Measurements from ENCODE around the gene PACS1.
"Not testable (repeated sequence)": the region's sequence is repeated elsewhere in the genome, so short reads cannot be mapped to it uniquely, and the experiment has no call there.

The PACS1 gene

DNA sequence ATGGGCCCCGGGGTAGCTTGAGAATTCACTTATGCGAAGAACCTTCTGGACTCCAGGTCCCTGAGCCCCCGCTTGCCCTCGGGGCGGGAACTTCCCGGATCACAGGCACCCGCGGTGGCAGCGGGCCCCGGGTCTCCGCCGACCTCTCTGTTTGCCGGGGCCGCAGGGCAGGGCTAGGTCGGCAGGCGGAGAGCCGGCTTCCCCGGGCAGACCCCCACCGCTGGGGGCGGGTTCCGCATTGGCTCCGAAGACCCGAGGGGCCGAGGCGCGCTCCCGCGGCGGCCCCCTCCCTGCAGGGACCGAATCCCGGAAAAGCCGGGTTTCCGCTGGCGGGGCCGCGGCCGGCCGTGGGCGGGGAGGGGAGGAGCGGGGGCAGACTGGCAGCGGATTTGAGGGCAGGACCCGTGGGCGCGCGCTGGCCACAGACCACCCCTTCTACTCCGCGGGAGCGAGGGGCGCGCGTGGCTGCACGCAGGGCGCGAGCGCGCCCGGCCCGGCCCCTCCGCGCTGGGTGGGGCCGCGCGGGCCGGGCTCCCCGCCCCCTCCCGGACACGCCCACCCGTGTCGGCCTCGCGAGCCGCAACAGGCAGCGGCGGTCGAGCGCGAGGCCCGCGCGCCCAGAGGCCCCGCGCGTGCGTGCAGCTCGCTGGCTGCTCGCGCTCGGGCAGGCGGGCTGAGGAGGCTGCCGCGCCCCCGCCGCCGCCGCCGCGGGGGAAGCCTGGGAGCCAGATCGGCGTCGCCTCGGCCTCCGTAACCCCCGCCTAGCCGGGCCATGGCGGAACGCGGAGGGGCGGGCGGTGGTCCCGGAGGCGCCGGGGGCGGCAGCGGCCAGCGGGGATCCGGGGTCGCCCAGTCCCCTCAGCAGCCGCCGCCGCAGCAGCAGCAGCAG lies at the start of gene PACS1:
Gene PACS1 (plus strand): TSS at position 558 of the 889 bp plus-strand sequence. CDS start 215 bp downstream, at position 773.
- peak; percentile 76 for DNase-seq (ENCODE audit: low read depth)

DNA sequence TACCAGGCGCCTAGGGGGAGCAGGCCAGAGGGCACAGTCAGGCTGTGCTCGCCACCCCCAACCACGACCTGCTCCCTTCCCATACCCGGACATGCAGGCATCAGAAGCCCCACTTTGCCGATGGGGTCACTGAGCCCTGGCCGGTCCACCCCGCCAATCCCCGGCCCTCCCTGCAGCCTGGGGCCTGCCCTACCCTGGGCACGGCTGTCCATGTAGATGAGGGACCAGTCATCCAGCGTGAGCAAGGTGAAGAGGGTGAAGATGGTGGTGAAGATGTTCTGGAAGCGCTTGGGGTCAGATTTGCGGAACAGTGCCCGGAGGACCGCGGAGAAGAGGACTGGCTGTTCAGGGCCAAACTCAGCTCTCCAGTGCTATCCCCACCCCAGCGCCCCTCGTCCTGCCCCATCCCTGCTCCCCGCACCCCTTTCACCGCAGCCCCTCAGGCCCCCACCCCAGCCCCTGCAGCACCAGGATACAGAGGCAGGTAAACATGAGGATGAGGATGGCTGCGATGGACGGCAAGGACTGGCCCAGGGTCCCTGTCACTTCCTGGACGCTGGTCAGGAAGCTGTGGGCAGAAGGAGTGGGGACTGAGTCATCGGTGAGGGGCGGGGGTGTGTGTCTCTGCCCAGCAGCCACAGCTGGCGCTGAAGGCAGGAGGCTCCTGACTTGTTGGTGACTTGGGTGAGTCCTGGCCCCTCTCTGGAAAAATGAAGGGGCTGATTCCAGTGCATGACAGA lies 49.3 kb upstream of the PACS1 start:
- peak; percentile 74 for DNase-seq (ENCODE audit: low read depth)

GRCh38 chr11:66022401-66023185 lies 47.5 kb upstream of the PACS1 start:
- DNase-seq (ENCODE audit: low read depth) = no peak

DNA sequence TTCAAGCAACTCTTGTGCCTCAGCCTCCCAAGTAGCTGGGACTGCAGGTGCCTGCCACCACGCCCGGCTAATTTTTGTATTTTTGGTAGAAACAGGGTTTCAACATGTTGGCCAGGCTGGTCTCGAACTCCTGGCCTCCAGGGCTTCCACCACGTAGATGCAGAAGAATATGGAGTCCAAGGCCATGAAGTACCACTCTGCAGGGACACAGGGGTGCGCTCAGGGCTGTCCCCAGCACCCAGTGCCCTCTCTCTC lies 47.0 kb upstream of the PACS1 start:
- not testable (repeated sequence) for DNase-seq (ENCODE audit: low read depth)

DNA sequence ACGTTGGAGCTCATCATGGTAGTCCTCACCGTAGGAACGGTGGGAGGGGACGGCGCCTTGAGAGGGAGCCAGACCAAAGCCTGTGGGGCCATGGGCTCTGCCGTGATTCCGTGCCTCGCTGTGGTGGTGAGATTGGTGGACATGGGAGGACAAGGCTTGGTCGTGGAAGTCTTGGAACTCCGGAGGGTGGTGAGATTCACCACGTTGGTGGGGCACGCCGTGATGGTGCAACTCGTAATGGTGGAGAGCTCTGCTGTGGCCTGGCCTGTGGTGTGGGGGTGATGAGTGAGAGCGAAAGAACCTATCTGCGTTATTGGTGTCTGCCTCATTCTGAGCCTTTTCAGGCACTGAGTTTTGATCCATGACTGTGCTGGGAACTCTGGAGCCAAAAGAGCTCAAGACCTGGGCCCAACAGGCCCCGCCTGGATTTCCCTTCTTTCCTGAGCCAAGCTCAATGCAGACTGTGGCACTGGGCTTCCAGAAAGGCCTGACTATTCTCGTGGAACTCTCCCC lies 44.0 kb upstream of the PACS1 start, which contains the start of gene CATSPER1:
Gene CATSPER1 (minus strand): TSS at position 463 of the 513 bp plus-strand sequence. CDS start 100 bp downstream, at position 363.
- no peak for DNase-seq (ENCODE audit: low read depth)

- DNase-seq (ENCODE audit: low read depth) = no peak
These were observed 36.9 kb upstream of the PACS1 start for GRCh38 chr11:66032957-66033735.

DNA sequence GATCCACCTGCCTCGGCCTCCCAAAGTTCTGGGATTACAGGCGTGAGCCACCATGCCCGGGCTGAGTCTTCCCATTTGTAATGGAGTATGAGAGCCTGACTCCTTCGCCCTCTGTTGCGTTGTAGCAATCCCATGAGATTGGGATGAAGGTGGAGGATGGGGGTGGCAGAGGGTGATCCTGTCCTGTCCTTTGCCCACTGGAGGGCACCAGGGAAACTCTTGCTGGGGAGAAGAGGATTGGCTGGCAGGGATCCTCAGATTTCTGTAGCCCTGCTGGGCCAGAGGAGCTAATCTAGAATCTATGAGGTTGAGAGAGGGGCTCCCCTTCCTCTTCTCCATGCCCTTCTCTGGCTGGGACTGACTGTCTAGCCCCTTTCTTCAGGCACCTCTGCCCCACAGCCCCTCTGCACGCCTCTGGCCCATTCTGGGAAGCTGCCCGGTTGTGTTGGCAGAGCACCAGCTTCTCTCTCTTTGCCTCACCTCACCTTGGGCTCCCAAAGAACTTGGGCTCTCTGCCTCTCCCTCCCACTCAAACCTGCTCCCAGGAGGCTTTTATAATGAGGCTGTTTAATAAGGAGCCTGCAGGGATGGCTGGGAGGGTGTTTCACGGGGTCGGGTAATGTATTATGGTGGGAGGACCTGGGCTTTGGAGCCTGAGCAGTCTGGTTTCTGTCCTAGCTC lies 34.3 kb upstream of the PACS1 start:
- no peak for DNase-seq (ENCODE audit: low read depth)

DNA sequence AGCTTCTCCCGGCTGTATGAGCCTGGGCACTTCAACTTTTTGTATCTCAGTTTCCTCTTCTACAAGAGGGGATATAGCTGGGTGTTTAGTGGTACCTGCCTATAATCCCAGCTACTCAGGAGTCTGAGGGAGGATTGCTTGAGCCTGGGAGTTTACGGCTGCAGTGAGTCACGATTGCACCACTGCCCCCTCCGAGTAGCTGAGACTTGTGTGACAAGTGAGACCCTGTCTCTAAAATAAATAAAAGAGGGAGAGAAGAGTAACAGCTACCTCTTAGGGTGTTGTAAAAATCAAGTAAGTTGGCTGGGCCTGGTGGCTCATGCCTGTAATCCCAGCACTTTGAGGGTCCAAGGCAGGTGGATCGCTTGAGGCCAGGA lies 33.8 kb upstream of the PACS1 start:
- no peak for DNase-seq (ENCODE audit: low read depth)

GRCh38 chr11:66037327-66037726 lies 32.7 kb upstream of the PACS1 start:
- no peak for DNase-seq (ENCODE audit: low read depth)

- DNase-seq (ENCODE audit: low read depth) = no peak
These were observed 30.3 kb upstream of the PACS1 start for GRCh38 chr11:66039765-66040164.

DNA sequence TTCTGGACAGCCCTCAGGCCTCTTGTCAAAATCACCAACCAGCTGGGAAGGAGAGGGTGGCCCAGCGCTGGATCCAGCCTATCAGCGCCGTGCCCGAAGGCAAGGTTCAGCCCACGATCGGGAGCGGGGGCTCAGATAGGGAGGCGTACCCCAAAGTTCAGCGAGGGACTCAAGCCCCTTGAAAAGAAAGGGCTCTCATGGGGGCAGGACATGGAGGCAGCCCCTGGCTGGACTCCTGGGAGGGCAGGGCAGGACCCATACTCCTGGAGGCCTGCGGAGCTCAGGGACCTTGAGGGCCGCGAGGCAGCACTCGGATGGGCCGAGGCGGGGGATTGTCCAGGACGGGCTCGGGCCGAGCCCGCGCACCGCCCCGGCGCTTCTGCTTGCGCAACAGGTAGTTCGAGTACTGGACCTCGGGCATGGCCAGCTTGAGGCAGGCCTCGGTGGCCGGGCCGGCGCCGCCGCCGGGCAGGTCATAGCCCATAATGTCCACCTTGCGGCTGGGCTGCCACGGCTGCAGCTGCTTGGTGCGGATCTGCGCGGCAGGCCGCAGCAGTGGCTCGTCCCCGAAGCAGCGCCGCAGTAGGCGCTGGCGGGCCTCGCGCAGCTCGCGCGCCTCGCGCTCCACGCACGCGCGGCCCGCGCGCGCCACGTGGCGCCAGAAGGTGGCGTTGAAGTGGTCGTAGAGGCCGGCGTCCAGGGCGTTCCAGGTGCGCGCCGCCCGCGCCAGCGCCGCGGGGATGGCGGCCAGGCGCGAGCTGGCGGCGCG lies 27.7 kb upstream of the PACS1 start:
- DNase-seq (ENCODE audit: low read depth) = no peak

DNA sequence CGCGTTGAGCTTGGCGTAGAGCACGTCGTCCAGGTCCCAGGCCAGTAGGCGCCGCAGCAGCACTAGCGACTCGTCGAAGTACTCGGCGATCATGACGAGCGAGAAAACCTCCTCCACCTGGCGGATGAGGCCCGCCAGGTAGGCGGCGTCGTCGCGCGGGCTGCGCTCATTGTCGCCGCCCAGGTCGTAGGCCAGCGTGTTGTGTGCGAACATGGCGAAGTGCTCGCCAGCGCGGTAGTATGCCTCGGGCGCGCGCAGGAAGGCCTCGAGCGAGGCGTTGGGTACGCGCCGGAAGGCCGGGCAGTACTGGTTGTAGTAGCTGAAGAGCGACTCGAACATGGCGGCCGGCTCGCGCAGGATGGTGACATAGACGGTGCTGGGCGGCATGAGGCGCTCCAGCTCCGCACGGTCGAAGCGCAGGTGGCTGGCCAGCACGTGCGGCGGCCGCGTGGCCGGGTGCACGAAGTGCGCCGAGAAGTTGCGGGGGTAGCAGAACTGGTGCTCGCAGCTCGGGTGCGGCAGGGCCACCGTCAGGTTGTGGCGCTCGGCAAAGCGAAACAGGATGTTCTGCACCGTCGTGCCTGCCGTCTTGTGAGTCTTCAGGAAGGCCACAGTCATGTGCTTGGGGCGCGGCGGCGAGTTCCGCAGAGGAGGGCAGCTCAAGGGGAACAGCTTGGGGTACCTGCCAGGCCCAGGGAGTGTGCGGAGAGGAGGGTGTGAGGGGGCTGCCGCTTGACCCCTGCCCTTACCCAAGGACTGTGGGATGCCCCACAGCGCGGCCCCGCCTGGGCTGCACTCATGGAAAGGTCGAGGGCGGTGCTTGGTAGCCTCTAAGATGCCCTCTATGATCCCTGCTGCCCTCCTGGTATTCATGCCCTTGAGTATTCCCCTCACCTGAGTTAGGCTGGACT lies 26.8 kb upstream of the PACS1 start:
- no peak for DNase-seq (ENCODE audit: low read depth)

- no peak for DNase-seq (ENCODE audit: low read depth)
These were observed 25.3 kb upstream of the PACS1 start for GRCh38 chr11:66044757-66045156.

GRCh38 chr11:66045177-66045639 lies 24.9 kb upstream of the PACS1 start:
- peak; percentile 78 for DNase-seq (ENCODE audit: low read depth)

GRCh38 chr11:66046901-66047300 lies 23.2 kb upstream of the PACS1 start:
- DNase-seq (ENCODE audit: low read depth) = no peak

DNA sequence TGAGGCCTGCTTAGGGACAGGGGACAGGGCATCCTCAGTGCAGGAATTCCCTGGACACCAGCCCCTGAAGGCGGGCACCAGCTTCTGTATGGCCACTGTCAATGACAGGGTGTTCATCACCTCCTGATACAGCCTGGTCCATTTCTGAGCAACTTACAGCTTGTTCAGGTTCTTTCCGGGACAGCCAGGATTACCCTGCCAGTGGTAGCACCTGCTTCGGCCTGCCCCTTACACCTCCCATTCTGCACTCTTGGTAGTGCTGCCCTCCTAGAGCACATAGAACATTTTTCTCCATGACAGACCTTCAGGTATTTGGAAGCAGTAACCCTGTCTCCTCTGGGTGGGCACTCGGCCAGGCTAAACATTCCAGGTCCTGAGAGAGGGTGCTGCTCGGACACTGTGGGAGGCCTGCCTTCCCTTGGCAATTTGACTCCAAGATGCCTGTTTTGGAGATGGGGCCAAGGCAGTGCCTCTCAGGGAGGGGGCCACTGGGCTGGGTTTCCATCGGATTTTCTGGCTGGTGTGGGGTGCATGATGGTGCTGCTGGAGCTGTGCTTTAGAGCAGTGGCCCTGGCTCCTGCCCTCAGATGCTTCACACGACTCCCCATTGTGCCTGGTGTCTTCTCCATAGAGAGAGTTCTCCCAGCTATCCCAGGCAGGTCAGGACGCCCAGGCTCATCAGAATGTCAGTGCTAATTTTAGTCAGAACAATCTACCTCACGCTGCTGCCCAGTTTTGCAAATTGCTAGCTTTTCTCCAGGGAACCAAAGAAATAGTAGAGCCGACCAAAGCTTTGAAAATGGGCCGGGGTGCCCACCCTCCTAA lies 22.3 kb upstream of the PACS1 start:
- DNase-seq (ENCODE audit: low read depth) = no peak

GRCh38 chr11:66048547-66049323 lies 21.3 kb upstream of the PACS1 start, which contains the start of gene GAL3ST3:
TSS of gene GAL3ST3 (minus strand) at chr11:66049161. CDS start at chr11:66045415, 3,746 bp downstream.
- no peak for DNase-seq (ENCODE audit: low read depth)
